HAP-1 (cell line): ENCODE results near the gene MYL1.

Source experiments
- DNase-seq, 2 experiments: peaks; one replicate each; pipeline ENCODE4 v3.0.0-alpha.2; 2016 to 2020; ENCODE audit warnings: low spot score in 2 of 2
- H3K27me3 ChIP-seq: fragments of 250-450 bp; sonication (Bioruptor Pico); 2 replicates; pipeline ENCODE4 v1.5.1; 2020; ENCODE audit warnings: low read depth, mild to moderate bottlenecking, moderate library complexity
- H3K36me3 ChIP-seq: fragments of 250-450 bp; sonication (Bioruptor Pico); replicated peaks from 2 replicates; pipeline ENCODE4 v1.5.1; 2020; ENCODE audit warnings: mild to moderate bottlenecking
- H3K4me1 ChIP-seq: fragments of 250-450 bp; sonication (Bioruptor Pico); 2 replicates; pipeline ENCODE4 v1.5.1; 2020; ENCODE audit warnings: mild to moderate bottlenecking
- H3K4me3 ChIP-seq: fragments of 250-450 bp; sonication (Bioruptor Pico); 2 replicates; pipeline ENCODE4 v1.5.1; 2020; ENCODE audit warnings: mild to moderate bottlenecking, moderate library complexity
- H3K9me3 ChIP-seq: fragments of 250-450 bp; sonication (Bioruptor Pico); 2 replicates; pipeline ENCODE4 v1.5.1; 2020; ENCODE audit warnings: mild to moderate bottlenecking, moderate library complexity
- in situ Hi-C: fragments of 300-500 bp; cut with MboI; formaldehyde crosslinking; loops from 3 replicates; pipeline ENCODE4 v1.14.3; 2020; ENCODE audit warnings: low sequenced_read_pairs, inconsistent platforms, mixed read lengths

MYL1 gene

GRCh38 chr2:210315015-210315788 lies at the start of gene MYL1:
Gene MYL1 (minus strand): TSS chr2:210315174. CDS start chr2:210315042, 132 bp downstream.
- H3K36me3 ChIP-seq = no peaks in the 10 kb centered on the region
- no peaks in the 10 kb centered on the region for H3K9me3 ChIP-seq
- H3K27me3 ChIP-seq = 0 out of 2 replicates have a peak, but pooled peaks cover 4% of the 10 kb centered on the region
- no peaks in the 10 kb centered on the region for H3K4me1 ChIP-seq
- in situ Hi-C loops = no loop called here
- H3K4me3 ChIP-seq = no peak within 1 kb of the TSS
- DNase-seq = no peak

DNA sequence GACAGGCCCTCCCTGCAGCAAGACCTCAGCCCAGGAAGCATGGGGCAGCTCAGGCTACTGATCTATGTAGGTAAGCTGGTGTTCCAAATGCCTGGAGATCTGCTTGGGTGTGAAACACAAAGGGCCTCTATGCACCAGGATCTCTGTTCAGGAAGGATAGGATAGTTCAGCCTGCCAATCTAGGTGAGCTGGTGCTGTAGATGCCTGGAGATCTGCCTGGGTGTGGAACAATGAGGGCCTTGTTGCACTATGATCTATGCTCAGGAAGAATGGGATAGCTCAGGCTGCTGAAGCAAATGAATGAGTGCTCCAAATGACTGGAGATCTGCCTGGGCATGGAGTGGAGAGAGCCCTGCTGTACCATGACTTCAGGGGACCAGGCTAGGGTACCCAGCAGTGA lies 48.9 kb upstream of the MYL1 start:
- in situ Hi-C loops = no loop called here
- no peak overlapping the region for H3K4me3 ChIP-seq
- no peaks in the 10 kb centered on the region for H3K4me1 ChIP-seq
- no peak for DNase-seq
- no peaks in the 10 kb centered on the region for H3K9me3 ChIP-seq
- H3K36me3 ChIP-seq = no peaks in the 10 kb centered on the region
- H3K27me3 ChIP-seq = no peaks in the 10 kb centered on the region

DNA sequence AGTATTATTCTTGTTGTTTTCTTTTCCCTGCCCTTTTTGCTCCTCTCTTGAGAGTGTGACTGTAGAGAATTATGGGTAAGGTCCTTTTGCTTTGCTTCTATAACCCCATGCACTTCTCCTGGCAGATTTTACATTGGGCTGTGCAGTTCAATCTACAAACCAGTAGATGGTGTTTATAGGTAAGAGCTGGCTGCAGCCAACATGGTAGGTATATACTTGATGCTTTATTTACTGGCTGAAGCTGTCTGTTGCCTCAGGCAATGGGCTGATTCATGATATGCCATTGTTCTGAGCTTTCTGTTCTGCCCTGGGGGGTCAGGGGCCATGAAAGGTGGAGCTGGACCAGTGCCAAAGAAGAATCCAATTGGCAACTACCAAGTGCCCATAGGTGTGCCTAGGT lies 48.3 kb upstream of the MYL1 start:
- DNase-seq = no peak
- in situ Hi-C loops = no loop called here
- Histone ChIP-seq H3K4me1 (no peaks in the 10 kb centered on the region), H3K27me3 (no peaks in the 10 kb centered on the region), H3K9me3 (no peaks in the 10 kb centered on the region), H3K4me3 (no peak overlapping the region), H3K36me3 (no peaks in the 10 kb centered on the region)

GRCh38 chr2:210360412-210360811 lies 45.4 kb upstream of the MYL1 start:
- Histone ChIP-seq H3K36me3 (no peaks in the 10 kb centered on the region), H3K4me3 (no peak overlapping the region), H3K4me1 (no peaks in the 10 kb centered on the region), H3K9me3 (no peaks in the 10 kb centered on the region), H3K27me3 (no peaks in the 10 kb centered on the region)
- DNase-seq = no peak
- in situ Hi-C loops = no loop called here

DNA sequence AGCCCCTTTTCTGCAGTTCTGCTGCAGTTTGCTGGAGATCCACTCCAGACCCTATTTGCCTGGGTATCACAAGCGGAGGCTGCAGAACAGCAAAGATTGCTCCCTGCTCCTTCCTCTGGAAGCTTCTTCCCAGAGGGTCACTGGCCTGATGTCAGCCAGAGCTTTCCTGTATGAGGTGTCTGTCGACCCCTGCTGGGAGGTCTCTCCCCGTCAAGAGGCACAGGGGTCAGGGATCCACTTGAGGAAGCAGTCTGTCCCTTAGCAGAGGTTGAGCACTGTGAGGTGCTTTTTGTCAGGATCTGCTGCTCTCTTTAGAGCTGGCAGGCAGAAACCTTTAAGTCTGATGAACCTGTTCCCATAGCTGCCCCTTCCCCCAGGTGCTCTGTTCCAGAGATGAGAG lies 42.0 kb upstream of the MYL1 start:
- H3K36me3 ChIP-seq = no peaks in the 10 kb centered on the region
- no peaks in the 10 kb centered on the region for H3K27me3 ChIP-seq
- no peak for DNase-seq
- H3K9me3 ChIP-seq = no peaks in the 10 kb centered on the region
- H3K4me1 ChIP-seq = no peaks in the 10 kb centered on the region
- no peak overlapping the region for H3K4me3 ChIP-seq
- in situ Hi-C loops = no loop called here

DNA sequence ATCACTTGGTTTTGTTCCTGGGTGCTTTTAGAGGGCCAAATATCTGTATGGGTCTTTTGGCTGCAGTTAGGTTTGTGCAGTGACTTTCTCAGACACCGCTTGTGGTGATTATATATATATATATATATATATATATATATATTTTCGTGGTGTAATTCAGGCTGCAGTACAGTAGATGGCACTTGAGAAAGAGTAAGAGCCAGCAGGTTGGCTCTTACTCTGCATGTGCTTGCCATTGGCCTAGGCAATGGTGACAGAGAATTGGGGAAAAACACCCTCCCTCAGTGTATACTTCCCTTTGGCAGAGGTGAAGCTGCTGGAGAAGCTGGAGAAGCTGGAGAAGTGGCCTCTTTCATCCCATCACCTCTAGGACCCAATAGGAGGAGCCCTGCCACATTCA lies 22.2 kb upstream of the MYL1 start:
- Histone ChIP-seq H3K9me3 (no peaks in the 10 kb centered on the region), H3K4me3 (no peak overlapping the region), H3K4me1 (no peaks in the 10 kb centered on the region), H3K27me3 (no peaks in the 10 kb centered on the region), H3K36me3 (no peaks in the 10 kb centered on the region)
- in situ Hi-C loops = no loop called here
- no peak for DNase-seq

DNA sequence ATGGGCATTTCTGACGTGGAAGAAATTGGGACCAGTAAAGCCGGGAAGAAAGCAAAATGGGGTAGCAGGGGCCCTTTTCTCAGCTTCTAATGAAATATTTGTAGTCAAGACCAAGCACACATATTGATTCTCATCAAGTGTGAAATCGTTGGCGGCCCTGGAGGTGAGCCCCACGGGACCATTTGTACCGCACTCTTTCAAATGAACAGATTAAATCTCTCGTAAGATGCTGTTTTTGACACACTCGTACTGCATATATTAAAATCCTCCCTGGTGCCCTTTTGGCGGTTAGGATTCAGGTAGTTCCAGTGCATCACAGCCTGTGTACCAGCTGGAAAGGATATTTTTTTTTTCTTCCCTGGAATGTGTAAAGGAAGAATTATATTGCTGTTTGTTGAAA lies 9.9 kb upstream of the MYL1 start:
- peaks cover 3% of the 10 kb centered on the region; the same call in 1 of the 2 replicates for H3K27me3 ChIP-seq
- H3K9me3 ChIP-seq = no peaks in the 10 kb centered on the region
- in situ Hi-C loops = no loop called here
- H3K4me3 ChIP-seq = no peak overlapping the region
- no peak for DNase-seq
- H3K36me3 ChIP-seq = no peaks in the 10 kb centered on the region
- no peaks in the 10 kb centered on the region; the same call in 1 of the 2 replicates for H3K4me1 ChIP-seq

GRCh38 chr2:210324458-210324857 lies 9.5 kb upstream of the MYL1 start:
- in situ Hi-C loops = no loop called here
- no peaks in the 10 kb centered on the region for H3K36me3 ChIP-seq
- no peak for DNase-seq
- H3K4me3 ChIP-seq = no peak overlapping the region
- H3K4me1 ChIP-seq = no peaks in the 10 kb centered on the region; the same call in 1 of the 2 replicates
- peaks cover 3% of the 10 kb centered on the region; the same call in 1 of the 2 replicates for H3K27me3 ChIP-seq
- H3K9me3 ChIP-seq = no peaks in the 10 kb centered on the region

- Histone ChIP-seq H3K4me1 (no peaks in the 10 kb centered on the region), H3K9me3 (no peaks in the 10 kb centered on the region), H3K36me3 (no peaks in the 10 kb centered on the region), H3K4me3 (no peak overlapping the region), H3K27me3 (peaks cover 3% of the 10 kb centered on the region; the same call in 1 of the 2 replicates)
- in situ Hi-C loops = no loop called here
- no peak for DNase-seq
These were observed 8.0 kb upstream of the MYL1 start for GRCh38 chr2:210323003-210323402.

- in situ Hi-C loops = no loop called here
- DNase-seq = no peak
- Histone ChIP-seq H3K4me3 (no peak overlapping the region), H3K9me3 (no peaks in the 10 kb centered on the region), H3K36me3 (no peaks in the 10 kb centered on the region), H3K27me3 (peaks cover 7% of the 10 kb centered on the region; the same call in 1 of the 2 replicates), H3K4me1 (no peaks in the 10 kb centered on the region)
These were observed 3.9 kb upstream of the MYL1 start for GRCh38 chr2:210318891-210319290.

GRCh38 chr2:210318486-210318885 lies 3.5 kb upstream of the MYL1 start:
- Histone ChIP-seq H3K9me3 (no peaks in the 10 kb centered on the region), H3K4me1 (no peaks in the 10 kb centered on the region), H3K36me3 (no peaks in the 10 kb centered on the region), H3K27me3 (peaks cover 7% of the 10 kb centered on the region; the same call in 1 of the 2 replicates), H3K4me3 (no peak overlapping the region)
- in situ Hi-C loops = no loop called here
- DNase-seq = no peak

DNA sequence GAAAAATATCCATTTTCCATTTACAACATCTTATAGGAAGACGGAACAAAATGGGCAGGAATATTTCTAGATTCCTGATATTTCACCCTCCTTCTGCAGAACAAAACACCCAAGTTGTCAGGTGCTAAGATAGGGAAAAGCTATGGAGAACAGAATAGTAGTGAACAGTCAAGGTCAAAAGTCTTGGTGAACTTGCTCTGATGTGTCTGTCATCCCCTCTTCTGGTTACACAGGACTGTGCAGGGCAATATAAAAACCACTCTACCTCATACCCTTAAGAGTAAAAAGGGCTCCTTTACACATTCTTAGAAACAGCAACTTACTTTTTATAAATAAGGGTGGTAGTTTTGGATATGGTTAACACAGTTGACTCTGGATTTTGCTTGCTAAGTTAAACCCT lies 4.4 kb downstream of the MYL1 start:
- H3K36me3 ChIP-seq = no peaks in the 10 kb centered on the region
- in situ Hi-C loops = no loop called here

DNA sequence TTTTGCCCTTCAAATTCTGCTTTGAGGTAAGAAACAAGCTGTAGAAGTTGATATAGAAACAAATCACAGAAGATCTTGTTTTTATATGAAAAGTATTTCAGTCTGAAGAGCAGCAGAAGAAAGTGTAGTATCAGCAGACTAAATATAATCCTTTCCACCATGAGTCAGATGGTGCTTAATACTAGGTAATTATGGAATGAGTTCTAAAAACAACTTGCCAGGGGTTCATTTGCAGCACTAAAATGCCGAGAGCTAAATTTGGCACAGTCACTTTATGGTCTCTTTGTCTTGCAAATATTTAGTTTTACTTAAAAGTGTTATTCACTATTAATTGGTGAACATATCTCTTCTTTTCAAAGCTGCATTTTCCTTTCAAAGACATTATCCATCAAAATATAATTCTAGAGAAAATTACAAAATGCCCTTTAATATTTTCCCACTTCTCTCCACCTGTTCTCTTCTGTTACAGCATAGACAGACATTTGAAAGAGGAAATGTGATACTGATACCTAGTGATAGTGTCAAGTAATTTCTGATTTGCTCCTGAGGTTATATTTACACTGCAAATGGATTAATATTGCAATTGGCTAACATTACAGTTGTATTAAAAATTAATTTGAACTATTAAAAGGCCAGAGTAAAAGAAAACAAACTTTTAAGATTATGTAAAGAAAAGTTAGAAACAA lies 5.3 kb downstream of the MYL1 start:
- in situ Hi-C loops = no loop called here

More for the DNA sequence above, 4.4 kb downstream of the MYL1 start:
- DNase-seq = no peak
- Histone ChIP-seq H3K4me3 (no peak overlapping the region), H3K27me3 (0 out of 2 replicates have a peak, but pooled peaks cover under 1% of the 10 kb centered on the region), H3K4me1 (no peaks in the 10 kb centered on the region), H3K9me3 (no peaks in the 10 kb centered on the region)

GRCh38 chr2:210303498-210303897 lies 11.5 kb downstream of the MYL1 start:
- no peak for DNase-seq
- Histone ChIP-seq H3K4me1 (no peaks in the 10 kb centered on the region), H3K9me3 (no peaks in the 10 kb centered on the region), H3K27me3 (no peaks in the 10 kb centered on the region; the same call in 1 of the 2 replicates), H3K36me3 (no peaks in the 10 kb centered on the region), H3K4me3 (no peak overlapping the region)
- in situ Hi-C loops = no loop called here

More for the DNA sequence above, 5.3 kb downstream of the MYL1 start:
- H3K36me3 ChIP-seq = no peaks in the 10 kb centered on the region
- DNase-seq = peak in 1 of 2 experiments; percentile 8
- no peaks in the 10 kb centered on the region for H3K9me3 ChIP-seq
- H3K4me1 ChIP-seq = no peaks in the 10 kb centered on the region
- H3K27me3 ChIP-seq = no peaks in the 10 kb centered on the region
- no peak overlapping the region for H3K4me3 ChIP-seq
